Measurements from ENCODE around the gene TTLL12.

Gene TTLL12

GRCh38 chr22:43133401-43133800 is 53.5 kb downstream of the TTLL12 start:
- in situ Hi-C loops (cut with MboI; ENCODE audit: low pct_unique_long_range_greater_than_20kb, low sequenced_read_pairs, unreplicated experiment), result no loop called here
- TF ChIP-seq CTCF (IDR thresholded peaks at IDR 0.05; ENCODE audit: extremely low read depth, insufficient read depth, missing control alignments), result no peak
- DNase-seq (ENCODE audit: low spot score), result no peak

- in situ Hi-C loops (cut with MboI; ENCODE audit: low pct_unique_long_range_greater_than_20kb, low sequenced_read_pairs, unreplicated experiment), result no loop called here
These were observed 55.0 kb downstream of the TTLL12 start for GRCh38 chr22:43131773-43132501.

GRCh38 chr22:43129426-43130425 is 57.2 kb downstream of the TTLL12 start:
- in situ Hi-C loops (cut with MboI; ENCODE audit: low pct_unique_long_range_greater_than_20kb, low sequenced_read_pairs, unreplicated experiment), result no loop called here
- no peak for TF ChIP-seq CTCF (IDR thresholded peaks at IDR 0.05; ENCODE audit: extremely low read depth, insufficient read depth, missing control alignments)
- no peak for DNase-seq (ENCODE audit: low spot score)

More at GRCh38 chr22:43131773-43132501, 55.0 kb downstream of the TTLL12 start:
- no peak for TF ChIP-seq CTCF (IDR thresholded peaks at IDR 0.05; ENCODE audit: extremely low read depth, insufficient read depth, missing control alignments)
- DNase-seq (ENCODE audit: low spot score), result no peak

GRCh38 chr22:43128928-43129424 is 58.0 kb downstream of the TTLL12 start:
- in situ Hi-C loops (cut with MboI; ENCODE audit: low pct_unique_long_range_greater_than_20kb, low sequenced_read_pairs, unreplicated experiment), result no loop called here
- DNase-seq (ENCODE audit: low spot score), result peak; percentile 53

GRCh38 chr22:43128116-43128515 is 58.8 kb downstream of the TTLL12 start:
- TF ChIP-seq CTCF (IDR thresholded peaks at IDR 0.05; ENCODE audit: extremely low read depth, insufficient read depth, missing control alignments), result no peak
- in situ Hi-C loops (cut with MboI; ENCODE audit: low pct_unique_long_range_greater_than_20kb, low sequenced_read_pairs, unreplicated experiment), result no loop called here
- no peak for DNase-seq (ENCODE audit: low spot score)

More at GRCh38 chr22:43128928-43129424, 58.0 kb downstream of the TTLL12 start:
- no peak for TF ChIP-seq CTCF (IDR thresholded peaks at IDR 0.05; ENCODE audit: extremely low read depth, insufficient read depth, missing control alignments)

- in situ Hi-C loops (cut with MboI; ENCODE audit: low pct_unique_long_range_greater_than_20kb, low sequenced_read_pairs, unreplicated experiment), result no loop called here
- TF ChIP-seq CTCF (IDR thresholded peaks at IDR 0.05; ENCODE audit: extremely low read depth, insufficient read depth, missing control alignments), result no peak
- no peak for DNase-seq (ENCODE audit: low spot score)
These were observed 59.6 kb downstream of the TTLL12 start for GRCh38 chr22:43127166-43127908.

Measured in GM13977 (cell line).